ENCODE results near the gene LMAN2.

LMAN2 gene, protein sequence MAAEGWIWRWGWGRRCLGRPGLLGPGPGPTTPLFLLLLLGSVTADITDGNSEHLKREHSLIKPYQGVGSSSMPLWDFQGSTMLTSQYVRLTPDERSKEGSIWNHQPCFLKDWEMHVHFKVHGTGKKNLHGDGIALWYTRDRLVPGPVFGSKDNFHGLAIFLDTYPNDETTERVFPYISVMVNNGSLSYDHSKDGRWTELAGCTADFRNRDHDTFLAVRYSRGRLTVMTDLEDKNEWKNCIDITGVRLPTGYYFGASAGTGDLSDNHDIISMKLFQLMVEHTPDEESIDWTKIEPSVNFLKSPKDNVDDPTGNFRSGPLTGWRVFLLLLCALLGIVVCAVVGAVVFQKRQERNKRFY

DNA sequence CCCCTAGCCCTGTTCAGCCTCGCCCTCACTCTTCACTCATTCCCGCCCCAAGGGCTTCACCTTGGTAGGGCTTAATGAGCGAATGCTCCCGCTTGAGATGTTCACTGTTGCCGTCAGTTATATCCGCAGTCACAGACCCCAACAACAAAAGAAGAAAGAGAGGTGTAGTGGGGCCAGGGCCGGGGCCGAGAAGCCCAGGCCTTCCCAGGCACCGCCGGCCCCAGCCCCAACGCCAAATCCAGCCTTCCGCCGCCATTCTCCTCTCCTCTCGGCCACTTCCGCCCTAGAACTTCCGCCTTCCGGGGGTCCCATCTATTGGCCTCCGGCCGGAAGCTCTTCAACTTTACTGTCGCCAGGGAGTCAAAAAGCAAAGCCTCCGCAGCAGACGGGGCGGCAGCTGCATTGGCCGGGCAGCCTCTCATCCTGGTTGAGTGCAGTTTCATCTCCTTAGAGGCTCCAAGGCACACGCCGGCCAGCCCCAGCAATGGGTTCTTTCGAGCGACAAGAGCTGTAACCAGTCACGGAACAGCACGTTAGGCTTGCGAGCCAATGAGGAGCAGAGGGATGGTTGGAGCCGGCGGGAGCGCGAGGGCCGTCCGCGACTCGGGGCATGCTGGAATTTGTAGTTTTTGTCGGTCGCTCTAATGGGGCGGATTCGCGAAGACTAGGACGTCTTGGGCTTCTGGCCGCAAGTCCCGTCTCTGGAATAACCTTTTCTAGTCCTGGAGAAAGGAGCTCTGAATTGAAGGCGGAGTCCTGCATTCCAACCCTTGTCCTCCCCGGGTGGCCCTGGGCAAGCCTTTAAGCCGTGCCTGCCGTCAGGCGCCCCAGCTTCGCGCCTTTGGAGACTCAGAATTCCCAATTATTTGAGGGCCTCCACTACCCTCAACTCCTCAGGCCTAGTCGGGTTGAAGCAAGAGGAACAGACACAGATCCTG lies at the start of gene LMAN2:
Gene LMAN2, minus strand, starts transcription at position 277 of the 938 bp plus-strand sequence. Its CDS starts 21 bp downstream, at position 256.
- DNase-seq = peak; percentile 97
- in situ Hi-C loops (cut with MboI; ENCODE audit: low pct_unique_long_range_greater_than_20kb, low sequenced_read_pairs) = no loop called here

DNA sequence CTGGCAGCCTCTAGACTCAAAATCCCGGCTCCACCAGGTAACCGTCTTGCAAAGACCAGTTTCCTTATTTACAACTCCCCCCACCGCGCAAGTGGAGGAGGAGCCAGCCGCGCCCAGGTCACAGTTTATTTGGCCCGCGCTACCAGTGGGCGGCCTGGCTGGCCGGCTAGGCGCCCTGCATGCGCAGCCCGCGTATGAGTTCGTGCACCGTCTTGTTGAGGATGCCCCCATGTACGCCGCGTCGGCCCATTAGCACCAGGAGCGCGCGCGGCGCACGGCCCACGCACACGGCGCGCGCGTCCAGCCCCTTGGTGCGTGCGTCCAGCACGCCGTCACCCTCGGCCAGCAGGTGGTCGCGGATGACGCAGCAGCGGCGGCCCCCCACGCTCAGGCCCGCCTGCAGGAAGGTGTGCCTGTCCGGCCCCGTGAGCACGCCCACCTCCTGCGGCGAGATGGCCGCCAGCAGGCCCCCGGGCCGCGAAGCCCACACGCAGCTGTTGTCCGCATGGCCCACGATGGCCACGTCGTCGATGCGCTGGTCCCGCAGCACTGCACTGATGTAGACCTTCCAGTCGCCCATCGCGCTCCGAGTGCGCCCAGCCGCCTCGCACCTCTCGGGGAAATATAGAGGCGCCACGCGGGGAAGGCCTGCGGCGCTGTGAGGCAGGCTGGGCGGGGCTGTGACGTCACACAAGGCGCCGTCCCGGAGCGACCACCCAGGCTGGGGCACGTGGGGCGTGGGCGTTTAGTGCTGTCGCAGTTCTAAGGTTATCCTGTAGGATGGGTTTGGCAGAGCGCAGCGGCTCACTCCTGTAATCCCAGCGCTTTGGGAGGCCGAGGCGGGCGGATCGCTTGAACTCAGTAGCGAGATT lies 48.8 kb upstream of the LMAN2 start, which contains the start of gene PFN3:
Gene PFN3, minus strand, starts transcription at position 665 of the 872 bp plus-strand sequence. Its CDS starts 85 bp downstream, at position 580.
- in situ Hi-C loops (cut with MboI; ENCODE audit: low pct_unique_long_range_greater_than_20kb, low sequenced_read_pairs) = no loop called here
- no peak for DNase-seq

DNA sequence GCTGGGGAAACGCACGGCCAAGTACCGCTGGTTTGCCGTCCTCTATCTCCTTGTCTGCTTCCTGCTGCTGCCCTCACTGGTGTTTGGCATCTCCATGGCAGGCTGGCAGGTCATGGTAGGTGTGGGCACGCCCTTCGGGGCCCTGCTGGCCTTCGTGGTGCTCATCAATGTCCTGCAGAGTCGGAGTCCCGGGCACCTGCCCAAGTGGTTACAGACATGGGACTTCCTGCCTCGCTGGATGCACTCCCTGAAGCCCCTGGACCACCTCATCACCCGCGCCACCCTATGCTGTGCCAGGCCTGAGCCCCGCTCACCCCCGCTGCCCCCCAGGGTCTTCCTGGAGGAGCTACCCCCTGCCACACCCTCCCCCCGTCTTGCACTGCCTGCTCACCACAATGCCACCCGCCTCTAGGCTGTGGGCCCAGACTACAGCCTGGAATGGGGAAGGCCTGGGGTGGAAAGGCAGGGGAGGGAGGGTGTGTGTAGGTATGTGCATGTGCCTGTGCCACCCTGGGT lies 46.5 kb upstream of the LMAN2 start:
- no peak for DNase-seq

DNA sequence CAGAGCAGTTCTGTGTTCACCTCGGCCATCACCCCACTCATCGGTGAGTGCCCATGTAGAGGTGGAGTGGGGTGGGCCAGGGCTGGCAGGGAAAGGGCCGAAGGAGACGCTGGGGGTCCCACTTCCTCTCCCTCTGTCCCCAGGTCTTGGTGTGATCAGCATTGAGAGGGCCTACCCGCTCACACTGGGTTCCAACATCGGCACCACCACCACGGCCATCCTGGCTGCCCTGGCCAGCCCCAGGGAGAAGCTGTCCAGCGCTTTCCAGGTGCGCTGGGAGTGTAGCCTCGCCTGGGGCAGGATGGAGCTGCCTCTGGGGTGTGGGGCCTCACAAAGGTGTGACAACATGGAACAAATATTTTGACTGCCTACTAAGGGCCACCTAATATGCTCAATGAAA lies 45.3 kb upstream of the LMAN2 start:
- DNase-seq = no peak
- in situ Hi-C loops (cut with MboI; ENCODE audit: low pct_unique_long_range_greater_than_20kb, low sequenced_read_pairs) = no loop called here

More for the DNA sequence above, 46.5 kb upstream of the LMAN2 start:
- in situ Hi-C loops (cut with MboI; ENCODE audit: low pct_unique_long_range_greater_than_20kb, low sequenced_read_pairs) = no loop called here

DNA sequence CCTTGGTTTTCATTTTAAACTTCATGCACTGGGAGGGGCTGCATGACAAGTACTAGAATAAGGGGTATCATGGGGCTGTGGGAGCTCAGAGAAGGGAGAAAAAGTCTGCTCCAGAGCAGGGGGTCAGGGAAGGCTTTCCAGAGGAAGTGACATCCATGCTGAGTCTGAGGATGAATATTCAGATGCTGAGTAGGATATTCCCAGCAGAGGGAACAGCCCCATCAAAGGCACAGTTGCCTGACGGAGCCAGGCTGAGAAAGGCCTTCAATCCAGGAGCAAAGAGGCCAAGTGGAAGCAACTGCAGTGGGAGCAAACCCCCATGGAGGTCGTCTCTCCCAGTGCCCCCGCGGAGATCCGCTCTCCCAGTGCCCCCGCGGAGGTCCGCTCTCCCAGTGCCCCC lies 44.6 kb upstream of the LMAN2 start:
- in situ Hi-C loops (cut with MboI; ENCODE audit: low pct_unique_long_range_greater_than_20kb, low sequenced_read_pairs) = no loop called here
- no peak for DNase-seq

DNA sequence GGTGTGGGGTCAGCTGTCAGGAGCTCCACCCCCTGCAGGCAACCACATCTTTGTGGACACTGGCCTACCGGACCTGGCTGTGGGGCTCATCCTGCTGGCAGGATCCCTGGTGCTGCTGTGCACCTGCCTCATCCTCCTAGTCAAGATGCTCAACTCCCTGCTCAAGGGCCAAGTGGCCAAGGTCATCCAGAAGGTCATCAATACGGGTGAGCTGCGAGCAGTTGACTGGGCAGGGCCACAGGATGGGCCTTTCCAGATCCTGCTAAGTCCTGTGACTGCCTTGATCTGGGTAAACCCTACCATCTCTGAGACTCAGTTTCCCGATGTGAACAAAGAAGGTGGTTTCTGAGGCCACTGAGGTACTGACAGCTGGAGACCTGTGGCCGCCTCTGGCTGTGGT lies 42.5 kb upstream of the LMAN2 start:
- DNase-seq = no peak
- in situ Hi-C loops (cut with MboI; ENCODE audit: low pct_unique_long_range_greater_than_20kb, low sequenced_read_pairs) = no loop called here

DNA sequence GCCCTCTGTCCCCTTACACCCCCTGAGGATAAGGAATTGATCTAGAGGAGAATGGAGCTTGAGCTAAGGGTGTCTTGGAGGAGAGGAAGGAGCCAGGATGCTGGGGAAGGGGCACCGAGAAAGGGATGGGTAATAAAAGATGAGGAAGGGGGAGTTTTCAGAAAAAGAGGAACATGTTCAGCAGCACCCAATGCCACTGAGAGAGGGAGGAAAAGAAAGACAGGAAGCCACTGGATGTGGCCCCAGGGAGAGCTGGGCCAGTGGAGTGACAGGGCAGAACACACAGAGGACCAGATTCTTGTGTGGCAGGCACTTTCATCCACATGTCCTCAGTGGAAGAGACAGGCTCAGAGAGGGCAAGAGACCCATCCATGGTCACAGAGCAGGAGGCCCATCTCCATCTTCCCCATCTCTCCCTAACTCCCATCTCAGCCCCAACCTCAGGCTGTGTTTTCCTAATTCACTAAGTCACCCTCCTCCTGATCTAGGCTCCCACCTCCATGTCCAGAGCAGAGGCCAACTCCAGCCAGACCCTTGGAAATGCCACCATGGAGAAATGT lies 41.8 kb upstream of the LMAN2 start:
- in situ Hi-C loops (cut with MboI; ENCODE audit: low pct_unique_long_range_greater_than_20kb, low sequenced_read_pairs) = no loop called here
- peak; percentile 74 for DNase-seq

DNA sequence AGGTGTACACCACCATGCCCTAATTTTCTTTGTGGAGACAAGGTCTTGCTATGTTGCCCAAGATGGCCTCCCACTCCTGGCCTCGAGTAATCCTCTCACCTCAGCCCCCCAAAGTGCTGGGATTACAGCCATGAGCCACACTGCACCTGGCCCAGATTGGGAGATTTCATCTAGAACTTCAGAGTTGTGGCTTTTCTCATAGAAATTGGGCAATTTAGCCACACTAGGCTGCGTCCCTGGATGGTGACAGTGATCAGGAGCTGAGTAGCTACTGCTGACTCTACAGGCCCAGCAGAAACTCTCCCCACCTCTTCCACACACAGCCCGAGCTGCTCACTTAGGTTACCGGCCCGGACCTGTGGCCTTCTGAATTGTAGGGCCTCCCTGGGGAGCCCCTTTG lies 41.3 kb upstream of the LMAN2 start:
- no peak for DNase-seq
- in situ Hi-C loops (cut with MboI; ENCODE audit: low pct_unique_long_range_greater_than_20kb, low sequenced_read_pairs) = no loop called here

DNA sequence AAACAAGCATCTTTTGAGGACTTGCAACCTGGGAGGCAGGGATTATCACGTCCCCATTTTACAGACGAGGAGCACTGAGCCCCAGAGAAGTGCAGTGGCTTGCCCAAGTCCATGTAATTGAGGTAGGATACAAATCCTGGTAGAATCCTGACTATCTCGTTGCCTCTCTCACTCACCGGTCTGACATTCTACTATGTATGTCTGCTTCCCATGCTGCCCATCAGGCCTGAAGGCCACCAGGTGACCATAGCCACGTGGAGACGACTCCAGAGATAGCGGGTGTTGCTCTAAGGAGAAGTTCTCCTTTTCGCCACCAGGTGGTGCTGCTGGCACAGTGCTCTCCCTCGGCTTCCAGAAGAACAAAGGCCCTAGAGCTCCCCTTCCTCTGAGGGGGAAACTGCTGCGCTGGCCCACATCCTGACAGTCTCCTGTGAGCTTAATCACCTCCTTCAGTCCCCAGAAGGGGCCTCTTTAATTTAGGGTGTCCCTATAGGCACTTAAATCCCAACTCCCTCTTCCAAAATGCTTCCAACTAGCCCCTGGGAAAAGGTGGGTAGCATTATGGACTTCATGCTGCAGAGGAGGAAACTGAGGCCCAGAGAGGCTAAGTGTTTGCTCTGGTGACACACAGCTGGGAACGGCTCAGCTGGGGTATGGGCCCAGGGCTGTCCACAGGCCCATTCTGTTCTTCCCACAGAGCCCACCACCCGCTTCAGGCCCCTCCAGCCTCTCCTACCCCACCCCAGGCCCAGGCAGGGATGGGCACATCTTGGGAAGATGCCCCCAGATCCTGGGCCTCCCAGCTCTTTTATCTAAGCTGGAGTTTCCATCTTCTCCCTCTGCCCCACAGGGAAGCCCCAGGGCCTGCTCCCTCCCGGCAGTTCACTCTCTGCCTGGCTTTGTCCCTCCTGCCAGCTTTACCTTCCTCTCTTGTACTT lies 39.2 kb upstream of the LMAN2 start:
- in situ Hi-C loops (cut with MboI; ENCODE audit: low pct_unique_long_range_greater_than_20kb, low sequenced_read_pairs) = no loop called here
- peak; percentile 93 for DNase-seq

DNA sequence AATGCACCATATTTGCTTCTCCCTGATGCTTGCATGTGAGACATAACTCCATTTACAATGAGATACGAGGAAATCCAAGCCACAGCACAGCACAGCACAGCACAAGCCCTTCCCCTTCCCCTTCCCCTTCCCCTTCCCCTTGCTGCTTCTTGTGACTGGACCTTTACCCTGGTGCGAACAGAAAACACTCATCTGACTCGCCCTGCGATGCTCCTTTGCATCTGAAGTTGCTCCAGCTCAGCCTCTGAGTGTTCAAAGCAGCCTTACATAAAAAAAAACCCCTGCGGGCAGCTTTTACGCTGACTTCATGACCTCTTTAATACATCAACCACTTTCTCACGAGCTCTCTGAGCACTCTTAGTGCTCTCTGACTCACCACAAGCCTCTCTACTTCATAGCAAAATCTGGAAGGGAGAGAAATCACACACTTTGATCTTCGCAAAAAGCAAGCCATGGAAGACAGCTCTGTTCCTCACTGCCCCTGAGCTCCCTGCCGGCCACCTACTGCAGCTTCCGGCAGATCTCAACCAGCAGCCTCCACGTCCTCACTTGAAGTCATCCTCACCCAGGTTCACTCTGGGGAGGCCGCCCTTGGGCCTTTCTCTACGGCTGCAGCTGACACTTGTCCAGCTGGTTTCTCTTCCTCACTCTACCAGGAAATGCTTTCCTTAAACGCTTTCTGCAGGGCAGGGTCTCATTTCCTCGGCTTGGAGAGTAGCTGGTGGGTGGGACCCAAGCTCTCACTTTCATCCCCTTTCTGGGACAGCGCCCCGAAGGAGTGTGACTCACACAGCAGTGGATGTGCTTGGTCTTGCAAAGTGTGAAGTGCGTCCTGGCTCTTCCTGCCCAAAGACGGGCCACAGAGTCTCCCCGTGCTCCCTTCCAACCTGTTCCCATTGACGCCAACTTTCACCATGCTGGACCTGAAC lies 38.0 kb upstream of the LMAN2 start:
- DNase-seq = no peak
- in situ Hi-C loops (cut with MboI; ENCODE audit: low pct_unique_long_range_greater_than_20kb, low sequenced_read_pairs) = no loop called here

DNA sequence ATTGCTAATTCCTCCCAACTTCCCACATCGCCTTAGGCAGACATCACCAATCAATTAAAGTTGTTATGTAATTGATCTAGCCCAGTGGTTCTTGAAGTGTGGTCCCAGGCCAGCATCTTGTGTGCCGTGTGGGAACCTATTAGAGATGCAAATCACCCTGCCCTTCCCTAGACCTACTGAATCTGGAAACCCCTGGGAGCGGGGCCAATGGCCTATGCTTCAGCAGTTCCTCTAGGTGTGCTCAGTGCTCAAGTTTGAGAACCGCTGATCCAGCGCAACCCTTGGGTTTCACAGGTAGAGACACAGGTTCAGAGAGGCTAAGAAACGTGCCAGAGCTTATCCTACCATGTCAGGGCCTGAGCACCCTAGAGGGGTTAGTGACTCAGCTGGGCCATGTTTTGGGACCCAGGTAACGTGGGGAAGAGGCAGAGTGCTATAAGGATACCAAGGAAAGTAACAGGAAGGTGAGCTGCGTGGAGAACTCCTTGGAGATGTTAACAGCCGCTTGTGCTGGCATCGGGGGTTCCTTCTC lies 37.1 kb upstream of the LMAN2 start:
- no peak for DNase-seq
- in situ Hi-C loops (cut with MboI; ENCODE audit: low pct_unique_long_range_greater_than_20kb, low sequenced_read_pairs) = no loop called here

DNA sequence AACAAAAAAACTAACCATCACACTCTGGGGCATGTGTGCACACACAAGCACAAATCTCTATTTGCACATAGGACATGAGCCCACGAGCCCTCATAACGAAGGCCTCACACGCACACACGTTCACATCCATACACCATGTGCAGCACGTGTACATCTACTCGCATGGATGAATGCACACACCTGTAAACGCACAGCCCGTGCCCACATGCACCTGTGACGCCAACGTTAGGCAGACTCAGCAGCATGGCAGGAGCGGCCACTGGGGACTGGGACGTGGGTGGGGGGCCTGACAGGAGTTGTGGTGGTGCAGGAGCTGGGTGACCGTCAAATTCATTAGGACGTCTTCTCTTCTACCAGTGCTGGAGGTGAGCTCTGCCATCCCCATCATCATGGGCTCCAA lies 35.9 kb upstream of the LMAN2 start:
- in situ Hi-C loops (cut with MboI; ENCODE audit: low pct_unique_long_range_greater_than_20kb, low sequenced_read_pairs) = no loop called here
- DNase-seq = no peak

DNA sequence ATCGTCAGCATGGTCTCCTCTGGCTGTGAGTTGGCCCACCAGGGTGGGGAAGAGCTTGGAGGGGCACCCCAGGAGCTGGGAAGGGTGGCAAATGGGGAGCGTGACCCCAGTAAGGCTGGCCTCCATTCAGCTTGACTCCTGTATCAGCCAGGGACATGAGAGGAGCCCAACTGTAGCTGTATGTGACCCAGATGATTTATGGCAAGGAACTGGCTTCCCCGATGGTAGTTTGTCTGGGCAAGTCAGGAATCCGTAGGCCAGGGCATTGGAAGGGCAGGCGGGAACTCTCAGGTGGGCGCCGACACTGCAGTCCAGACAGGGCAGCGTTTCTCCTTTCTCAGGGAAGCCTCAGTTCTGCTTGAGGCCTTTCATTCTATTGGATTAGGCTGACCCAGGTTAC lies 35.1 kb upstream of the LMAN2 start:
- in situ Hi-C loops (cut with MboI; ENCODE audit: low pct_unique_long_range_greater_than_20kb, low sequenced_read_pairs) = no loop called here
- DNase-seq = no peak

DNA sequence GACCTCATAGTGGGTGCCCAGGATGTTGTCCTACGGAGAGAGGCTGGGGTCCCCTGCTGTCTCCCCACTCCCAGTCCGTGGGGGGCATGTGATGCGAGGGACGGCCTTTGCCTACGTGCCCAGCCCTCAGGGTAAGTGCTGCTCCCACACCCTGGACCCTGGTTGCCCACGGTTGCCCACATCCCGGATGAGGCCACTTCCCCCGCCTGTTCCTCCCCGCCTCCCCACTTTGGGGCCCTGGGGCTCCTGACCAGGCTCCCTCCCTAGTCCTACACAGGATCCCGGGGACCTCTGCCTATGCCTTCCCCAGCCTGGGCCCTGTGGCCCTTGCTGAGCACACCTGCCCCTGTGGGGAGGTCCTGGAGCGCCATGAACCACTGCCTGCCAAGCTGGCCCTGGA lies 34.3 kb upstream of the LMAN2 start:
- in situ Hi-C loops (cut with MboI; ENCODE audit: low pct_unique_long_range_greater_than_20kb, low sequenced_read_pairs) = no loop called here
- DNase-seq = no peak

DNA sequence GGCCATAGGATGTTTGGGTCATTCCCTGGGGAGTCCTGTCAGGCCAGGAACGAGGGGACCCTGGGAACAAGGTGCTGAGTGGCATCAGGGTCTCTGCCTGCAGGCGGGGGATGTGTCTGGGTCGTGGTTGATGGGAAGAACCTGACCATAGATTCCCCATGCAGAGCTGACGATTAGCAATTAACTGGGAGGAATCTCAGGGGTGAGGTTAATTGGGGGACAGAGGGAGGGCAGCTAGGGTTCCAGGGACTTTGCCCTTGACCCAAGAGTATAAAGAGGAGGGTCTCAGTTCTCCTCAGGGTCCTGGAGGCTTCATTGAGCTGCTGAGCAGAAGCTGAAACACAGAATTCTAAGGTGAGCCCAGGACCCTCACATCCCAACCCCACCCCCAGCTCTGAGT lies 32.7 kb upstream of the LMAN2 start, which contains the start of gene SLC34A1:
Gene SLC34A1, plus strand, starts transcription at position 301 of the 400 bp plus-strand sequence. CDS start 1,308 bp downstream, outside the sequence.
- in situ Hi-C loops (cut with MboI; ENCODE audit: low pct_unique_long_range_greater_than_20kb, low sequenced_read_pairs) = no loop called here
- DNase-seq = no peak

DNA sequence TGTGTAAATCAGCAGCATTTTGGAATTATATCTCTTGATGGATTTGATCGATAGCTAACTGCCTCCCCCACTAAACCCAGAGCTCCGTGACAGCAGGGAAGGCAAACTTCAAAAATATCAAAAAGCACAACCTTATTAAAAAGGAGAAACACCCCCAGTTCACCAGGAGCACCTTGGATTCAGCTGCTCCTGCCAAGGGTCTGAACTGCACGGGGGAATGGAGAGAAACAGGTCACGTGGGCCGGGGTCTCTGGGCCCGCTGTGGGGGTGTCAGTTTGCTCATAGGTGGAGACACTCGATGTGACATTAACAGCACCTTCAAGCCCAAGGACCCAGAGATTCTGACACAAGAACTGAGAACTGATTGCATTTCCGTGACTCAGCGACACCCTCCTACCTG lies 31.7 kb upstream of the LMAN2 start:
- DNase-seq = no peak
- in situ Hi-C loops (cut with MboI; ENCODE audit: low pct_unique_long_range_greater_than_20kb, low sequenced_read_pairs) = no loop called here
